ENCODE results near the gene CIDEB.

Gene CIDEB

GRCh38 chr14:24273422-24273998, 34.3 kb downstream of the CIDEB start:
- TF ChIP-seq TOX (CRISPR knock-in tag; IDR thresholded peaks at IDR 0.05; ENCODE audit: borderline replicate concordance) (no peak), TCF4 (CRISPR knock-in tag; IDR thresholded peaks at IDR 0.05; ENCODE audit: borderline replicate concordance) (no peak), ESRRG (CRISPR knock-in tag; IDR thresholded peaks at IDR 0.05) (no peak), ZNF565 (CRISPR knock-in tag; conservative IDR thresholded peaks at IDR 0.05; ENCODE audit: low read depth) (no peak), TSHZ2 (CRISPR knock-in tag; IDR thresholded peaks at IDR 0.05) (no peak)
- TF ChIP-seq, protein P1, sequence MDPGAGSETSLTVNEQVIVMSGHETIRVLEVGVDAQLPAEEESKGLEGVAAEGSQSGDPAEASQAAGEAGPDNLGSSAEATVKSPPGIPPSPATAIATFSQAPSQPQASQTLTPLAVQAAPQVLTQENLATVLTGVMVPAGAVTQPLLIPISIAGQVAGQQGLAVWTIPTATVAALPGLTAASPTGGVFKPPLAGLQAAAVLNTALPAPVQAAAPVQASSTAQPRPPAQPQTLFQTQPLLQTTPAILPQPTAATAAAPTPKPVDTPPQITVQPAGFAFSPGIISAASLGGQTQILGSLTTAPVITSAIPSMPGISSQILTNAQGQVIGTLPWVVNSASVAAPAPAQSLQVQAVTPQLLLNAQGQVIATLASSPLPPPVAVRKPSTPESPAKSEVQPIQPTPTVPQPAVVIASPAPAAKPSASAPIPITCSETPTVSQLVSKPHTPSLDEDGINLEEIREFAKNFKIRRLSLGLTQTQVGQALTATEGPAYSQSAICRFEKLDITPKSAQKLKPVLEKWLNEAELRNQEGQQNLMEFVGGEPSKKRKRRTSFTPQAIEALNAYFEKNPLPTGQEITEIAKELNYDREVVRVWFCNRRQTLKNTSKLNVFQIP (CRISPR knock-in tag; IDR thresholded peaks at IDR 0.05; ENCODE audit: borderline replicate concordance, low read depth) = no peak
- TF ChIP-seq, protein P2, sequence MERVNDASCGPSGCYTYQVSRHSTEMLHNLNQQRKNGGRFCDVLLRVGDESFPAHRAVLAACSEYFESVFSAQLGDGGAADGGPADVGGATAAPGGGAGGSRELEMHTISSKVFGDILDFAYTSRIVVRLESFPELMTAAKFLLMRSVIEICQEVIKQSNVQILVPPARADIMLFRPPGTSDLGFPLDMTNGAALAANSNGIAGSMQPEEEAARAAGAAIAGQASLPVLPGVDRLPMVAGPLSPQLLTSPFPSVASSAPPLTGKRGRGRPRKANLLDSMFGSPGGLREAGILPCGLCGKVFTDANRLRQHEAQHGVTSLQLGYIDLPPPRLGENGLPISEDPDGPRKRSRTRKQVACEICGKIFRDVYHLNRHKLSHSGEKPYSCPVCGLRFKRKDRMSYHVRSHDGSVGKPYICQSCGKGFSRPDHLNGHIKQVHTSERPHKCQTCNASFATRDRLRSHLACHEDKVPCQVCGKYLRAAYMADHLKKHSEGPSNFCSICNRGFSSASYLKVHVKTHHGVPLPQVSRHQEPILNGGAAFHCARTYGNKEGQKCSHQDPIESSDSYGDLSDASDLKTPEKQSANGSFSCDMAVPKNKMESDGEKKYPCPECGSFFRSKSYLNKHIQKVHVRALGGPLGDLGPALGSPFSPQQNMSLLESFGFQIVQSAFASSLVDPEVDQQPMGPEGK (CRISPR knock-in tag; IDR thresholded peaks at IDR 0.05; ENCODE audit: borderline replicate concordance) = no peak
- ATAC-seq = no peak

GRCh38 chr14:24272467-24272866, 35.3 kb downstream of the CIDEB start:
- TF ChIP-seq ARNTL (CRISPR knock-in tag; IDR thresholded peaks at IDR 0.05; ENCODE audit: borderline replicate concordance, low read depth) = no peak
- no peak for TF ChIP-seq ZFP3 (CRISPR knock-in tag; IDR thresholded peaks at IDR 0.05)
- TF ChIP-seq OSR1 (CRISPR knock-in tag; IDR thresholded peaks at IDR 0.05) = no peak
- TF ChIP-seq ZNF70 (CRISPR knock-in tag; IDR thresholded peaks at IDR 0.05) = no peak
- no peak for TF ChIP-seq PPARA (CRISPR knock-in tag; IDR thresholded peaks at IDR 0.05; ENCODE audit: borderline replicate concordance)
- TF ChIP-seq, protein P1 (CRISPR knock-in tag; IDR thresholded peaks at IDR 0.05; ENCODE audit: borderline replicate concordance, low read depth) = no peak
- TF ChIP-seq ISL1 (CRISPR knock-in tag; IDR thresholded peaks at IDR 0.05) = no peak
- ATAC-seq = no peak

DNA sequence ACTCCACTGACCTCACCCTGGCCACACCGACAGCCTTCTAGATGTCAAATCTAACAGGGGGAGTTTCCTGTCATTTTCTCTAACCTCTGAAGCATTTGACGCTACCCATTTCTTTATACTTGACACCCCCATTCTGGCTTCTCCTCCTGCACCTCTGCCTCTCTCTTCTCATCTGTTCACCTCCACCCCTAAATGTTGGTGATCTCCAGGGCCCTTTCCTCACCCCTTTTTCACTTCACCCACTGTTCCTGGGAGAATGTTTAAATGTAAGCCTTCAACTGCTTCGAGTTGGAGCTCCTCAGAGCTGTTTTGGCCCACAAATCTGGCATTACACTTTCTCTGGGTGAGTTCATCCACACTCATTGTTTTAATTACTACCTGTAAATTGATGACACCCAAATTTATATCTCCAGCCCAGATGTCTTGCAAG, 35.9 kb downstream of the CIDEB start:
- no peak for ATAC-seq
- no peak for TF ChIP-seq ZC3H10 (CRISPR knock-in tag; IDR thresholded peaks at IDR 0.05)
- TF ChIP-seq, protein P3, sequence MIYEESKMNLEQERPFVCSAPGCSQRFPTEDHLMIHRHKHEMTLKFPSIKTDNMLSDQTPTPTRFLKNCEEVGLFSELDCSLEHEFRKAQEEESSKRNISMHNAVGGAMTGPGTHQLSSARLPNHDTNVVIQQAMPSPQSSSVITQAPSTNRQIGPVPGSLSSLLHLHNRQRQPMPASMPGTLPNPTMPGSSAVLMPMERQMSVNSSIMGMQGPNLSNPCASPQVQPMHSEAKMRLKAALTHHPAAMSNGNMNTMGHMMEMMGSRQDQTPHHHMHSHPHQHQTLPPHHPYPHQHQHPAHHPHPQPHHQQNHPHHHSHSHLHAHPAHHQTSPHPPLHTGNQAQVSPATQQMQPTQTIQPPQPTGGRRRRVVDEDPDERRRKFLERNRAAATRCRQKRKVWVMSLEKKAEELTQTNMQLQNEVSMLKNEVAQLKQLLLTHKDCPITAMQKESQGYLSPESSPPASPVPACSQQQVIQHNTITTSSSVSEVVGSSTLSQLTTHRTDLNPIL (CRISPR knock-in tag; IDR thresholded peaks at IDR 0.05; ENCODE audit: low read depth) = no peak
- no peak for TF ChIP-seq BACH2 (CRISPR knock-in tag; IDR thresholded peaks at IDR 0.05; ENCODE audit: borderline replicate concordance)
- no peak for TF ChIP-seq ZNF565 (CRISPR knock-in tag; conservative IDR thresholded peaks at IDR 0.05; ENCODE audit: low read depth)
- TF ChIP-seq ZNF8 (CRISPR knock-in tag; IDR thresholded peaks at IDR 0.05) = no peak
- TF ChIP-seq TOX (CRISPR knock-in tag; IDR thresholded peaks at IDR 0.05; ENCODE audit: borderline replicate concordance) = no peak
- TF ChIP-seq, protein P1 (CRISPR knock-in tag; IDR thresholded peaks at IDR 0.05; ENCODE audit: borderline replicate concordance, low read depth) = no peak
- TF ChIP-seq CSRNP3 (CRISPR knock-in tag; IDR thresholded peaks at IDR 0.05) = no peak
- no peak for TF ChIP-seq ZNF70 (CRISPR knock-in tag; IDR thresholded peaks at IDR 0.05)
- TF ChIP-seq TCF4 (CRISPR knock-in tag; IDR thresholded peaks at IDR 0.05; ENCODE audit: borderline replicate concordance) = no peak
